ENCODE measurements around the gene IPO13. TPM values are rescaled to one million over a fixed set of nuclear protein-coding genes. Genes with fewer than 3 reads are reported as not detected.
A peak's percentile ranks its signal among the peaks of the same experiment; 100 is the strongest.

IPO13 gene
- total and polyA plus RNA-seq, 2 experiments from 2014 or later, result 20.6 to 30.7 TPM

GRCh38 chr1:43983253-43983899 lies 36.6 kb downstream of the IPO13 start:
- Histone ChIP-seq H3K9me2 (replicated peaks; ENCODE audit: insufficient read depth) (no peaks in the 10 kb centered on the region), H3K9me3 (ENCODE audit: low read depth) (no peaks in the 10 kb centered on the region), H4K20me1 (ENCODE audit: insufficient read depth, poor library complexity, severe bottlenecking) (no peaks in the 10 kb centered on the region), H3K27me3 (no peaks in the 10 kb centered on the region), H3K4me1 (ENCODE audit: insufficient read depth) (peaks cover 23% of the 10 kb centered on the region), H3K4me2 (no peak overlapping the region), H3K27ac (no peak overlapping the region), H2AFZ (no peak overlapping the region), H3K4me3 (no peak overlapping the region), H3K79me2 (peaks cover 21% of the 10 kb centered on the region), H3K36me3 (replicated peaks; ENCODE audit: insufficient read depth, low read depth) (no peaks in the 10 kb centered on the region)
- 93% methylated on average over 12 of the region's 12 CpGs for WGBS (ENCODE audit: low lambda C conversion rate, missing lambda C conversion rate)
- TF ChIP-seq, protein P1, sequence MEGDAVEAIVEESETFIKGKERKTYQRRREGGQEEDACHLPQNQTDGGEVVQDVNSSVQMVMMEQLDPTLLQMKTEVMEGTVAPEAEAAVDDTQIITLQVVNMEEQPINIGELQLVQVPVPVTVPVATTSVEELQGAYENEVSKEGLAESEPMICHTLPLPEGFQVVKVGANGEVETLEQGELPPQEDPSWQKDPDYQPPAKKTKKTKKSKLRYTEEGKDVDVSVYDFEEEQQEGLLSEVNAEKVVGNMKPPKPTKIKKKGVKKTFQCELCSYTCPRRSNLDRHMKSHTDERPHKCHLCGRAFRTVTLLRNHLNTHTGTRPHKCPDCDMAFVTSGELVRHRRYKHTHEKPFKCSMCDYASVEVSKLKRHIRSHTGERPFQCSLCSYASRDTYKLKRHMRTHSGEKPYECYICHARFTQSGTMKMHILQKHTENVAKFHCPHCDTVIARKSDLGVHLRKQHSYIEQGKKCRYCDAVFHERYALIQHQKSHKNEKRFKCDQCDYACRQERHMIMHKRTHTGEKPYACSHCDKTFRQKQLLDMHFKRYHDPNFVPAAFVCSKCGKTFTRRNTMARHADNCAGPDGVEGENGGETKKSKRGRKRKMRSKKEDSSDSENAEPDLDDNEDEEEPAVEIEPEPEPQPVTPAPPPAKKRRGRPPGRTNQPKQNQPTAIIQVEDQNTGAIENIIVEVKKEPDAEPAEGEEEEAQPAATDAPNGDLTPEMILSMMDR (IDR thresholded peaks at IDR 0.05; ENCODE audit: poor library complexity), result no peak
- TF ChIP-seq EZH2 (IDR thresholded peaks at IDR 0.05; ENCODE audit: borderline replicate concordance) (no peak), EZH2phosphoT487 (IDR thresholded peaks at IDR 0.05; ENCODE audit: low read depth, severe bottlenecking, unreplicated experiment) (no peak)
- DNase-seq (ENCODE audit: low spot score), result no peak

GRCh38 chr1:43984855-43985254 lies 38.1 kb downstream of the IPO13 start:
- DNase-seq (ENCODE audit: low spot score), result no peak
- TF ChIP-seq, protein P1 (IDR thresholded peaks at IDR 0.05; ENCODE audit: poor library complexity), result no peak
- no peak for TF ChIP-seq EZH2phosphoT487 (IDR thresholded peaks at IDR 0.05; ENCODE audit: low read depth, severe bottlenecking, unreplicated experiment)
- TF ChIP-seq EZH2 (IDR thresholded peaks at IDR 0.05; ENCODE audit: borderline replicate concordance), result no peak
- H2AFZ ChIP-seq, result no peak overlapping the region
- no peak overlapping the region for H3K27ac ChIP-seq
- no peaks in the 10 kb centered on the region for H3K9me2 ChIP-seq (replicated peaks; ENCODE audit: insufficient read depth)
- no peak overlapping the region for H3K4me2 ChIP-seq
- H4K20me1 ChIP-seq (ENCODE audit: insufficient read depth, poor library complexity, severe bottlenecking), result no peaks in the 10 kb centered on the region
- peaks cover 13% of the 10 kb centered on the region for H3K79me2 ChIP-seq
- 97% methylated on average over 12 of the region's 16 CpGs for WGBS (ENCODE audit: low lambda C conversion rate, missing lambda C conversion rate)
- peaks cover 18% of the 10 kb centered on the region for H3K4me1 ChIP-seq (ENCODE audit: insufficient read depth)
- no peaks in the 10 kb centered on the region for H3K27me3 ChIP-seq
- H3K4me3 ChIP-seq, result no peak overlapping the region
- no peaks in the 10 kb centered on the region for H3K36me3 ChIP-seq (replicated peaks; ENCODE audit: insufficient read depth, low read depth)
- no peaks in the 10 kb centered on the region for H3K9me3 ChIP-seq (ENCODE audit: low read depth)

- H3K4me1 ChIP-seq (ENCODE audit: insufficient read depth), result peaks cover 14% of the 10 kb centered on the region
- no peaks in the 10 kb centered on the region for H3K36me3 ChIP-seq (replicated peaks; ENCODE audit: insufficient read depth, low read depth)
- H3K27me3 ChIP-seq, result no peaks in the 10 kb centered on the region
- peaks cover 7% of the 10 kb centered on the region for H3K79me2 ChIP-seq
- TF ChIP-seq, protein P1 (IDR thresholded peaks at IDR 0.05; ENCODE audit: poor library complexity), result no peak
- TF ChIP-seq EZH2phosphoT487 (IDR thresholded peaks at IDR 0.05; ENCODE audit: low read depth, severe bottlenecking, unreplicated experiment), result no peak
- no peak for TF ChIP-seq EZH2 (IDR thresholded peaks at IDR 0.05; ENCODE audit: borderline replicate concordance)
- H4K20me1 ChIP-seq (ENCODE audit: insufficient read depth, poor library complexity, severe bottlenecking), result no peaks in the 10 kb centered on the region
- peak overlapping the region; percentile 89 for H3K27ac ChIP-seq
- H3K9me2 ChIP-seq (replicated peaks; ENCODE audit: insufficient read depth), result no peaks in the 10 kb centered on the region
- H2AFZ ChIP-seq, result no peak overlapping the region
- H3K4me3 ChIP-seq, result no peak overlapping the region
- DNase-seq (ENCODE audit: low spot score), result no peak
- 69% methylated on average over 4 of the region's 4 CpGs for WGBS (ENCODE audit: low lambda C conversion rate, missing lambda C conversion rate)
- H3K4me2 ChIP-seq, result no peak overlapping the region
- no peaks in the 10 kb centered on the region for H3K9me3 ChIP-seq (ENCODE audit: low read depth)
These were observed 39.3 kb downstream of the IPO13 start for GRCh38 chr1:43985984-43986595.

Data from hepatocyte (in vitro differentiated cells).